Smooth muscle cell (in vitro differentiated cells): Measurements from ENCODE around the gene IGSF9. TPM values are rescaled to one million over a fixed set of nuclear protein-coding genes. Genes with fewer than 3 reads are reported as not detected.
"Not testable (repeated sequence)": the region's sequence is repeated elsewhere in the genome, so short reads cannot be mapped to it uniquely, and the experiment has no call there.

ENCODE experiments used
- DNase-seq: peaks from one replicate; lab custom pipeline; 2025; ENCODE audit not compliant: unreplicated experiment; lab: John Stamatoyannopoulos, UW
- H2AFZ ChIP-seq: fragments of 200-600 bp; sonication (generic); 2 replicates; pipeline ENCODE4 v1.6.0; 2016; ENCODE audit warnings: antibody characterized with exemption, low read depth, mild to moderate bottlenecking
- H3F3A ChIP-seq: fragments of 200-600 bp; sonication (generic); 2 replicates; pipeline ENCODE4 v1.6.0; 2017; ENCODE audit warnings: antibody characterized with exemption, low read depth
- H3K27ac ChIP-seq: fragments of 200-600 bp; sonication (generic); 2 replicates; pipeline ENCODE4 v1.5.1; 2016; ENCODE audit warnings: low read depth, mild to moderate bottlenecking
- H3K27me3 ChIP-seq: fragments of 200-600 bp; sonication (generic); 2 replicates; pipeline ENCODE4 v1.6.1; 2016; ENCODE audit warnings: low read depth, mild to moderate bottlenecking
- H3K36me3 ChIP-seq: fragments of 200-600 bp; sonication (generic); 2 replicates; pipeline ENCODE4 v1.5.1; 2016; ENCODE audit warnings: low read depth
- H3K4me1 ChIP-seq: fragments of 200-600 bp; sonication (generic); 2 replicates; pipeline ENCODE4 v1.5.1; 2016; ENCODE audit warnings: low read depth
- H3K4me2 ChIP-seq: fragments of 200-600 bp; sonication (generic); 2 replicates; pipeline ENCODE4 v1.6.0; 2016; ENCODE audit warnings: mild to moderate bottlenecking
- H3K4me3 ChIP-seq: fragments of 200-600 bp; sonication (generic); 2 replicates; pipeline ENCODE4 v1.5.1; 2016; ENCODE audit warnings: mild to moderate bottlenecking
- H3K79me2 ChIP-seq: fragments of 200-600 bp; sonication (generic); 2 replicates; pipeline ENCODE4 v1.6.0; 2016; ENCODE audit warnings: low read depth, mild to moderate bottlenecking
- H3K9ac ChIP-seq: fragments of 200-600 bp; sonication (generic); 2 replicates; pipeline ENCODE4 v1.6.0; 2016; ENCODE audit warnings: low read depth
- H3K9me3 ChIP-seq: fragments of 200-600 bp; sonication (generic); replicated peaks from 2 replicates; pipeline ENCODE4 v1.5.1; 2016; ENCODE audit warnings: low read depth
- H4K20me1 ChIP-seq: fragments of 200-600 bp; sonication (generic); 2 replicates; pipeline ENCODE4 v1.6.0; 2016; ENCODE audit warnings: low read depth
- CTCF ChIP-seq: fragments of 200-600 bp; sonication (generic); IDR thresholded peaks from 2 replicates; pipeline ENCODE4 v1.5.1; 2017; ENCODE audit warnings: borderline replicate concordance, mild to moderate bottlenecking, antibody characterized with exemption; ENCODE audit not compliant: insufficient read depth, poor library complexity, severe bottlenecking
- WGBS: methylation state at CpG from one replicate; pipeline ENCODE4 v1.1.7; 2016; ENCODE audit warnings: low lambda C conversion rate; 5-methylcytosine and 5-hydroxymethylcytosine counted together
- polyA plus RNA-seq: library from polyadenylated mRNA; unstranded; fragments of >200 nt; fragmentation: Nextera tagmentation; extraction: Ambion mirVana; gene quantifications from 2 replicates; pipeline ENCODE4 v1.2.1, GENCODE V29; 2016
- total RNA-seq: library from RNA; depleted of rRNA; stranded (reverse); fragments of >200 nt; gene quantifications from 2 replicates; pipeline ENCODE4 v1.2.3, GENCODE V29; 2014

The IGSF9 gene
- total and polyA plus RNA-seq, 2 experiments from 2014 or later, result 0.99 to 2.1 TPM

GRCh38 chr1:159908031-159908940, 37.1 kb downstream of the IGSF9 start:
- no peaks in the 10 kb centered on the region for H3K36me3 ChIP-seq
- no peak for DNase-seq

GRCh38 chr1:159906960-159907359, 38.5 kb downstream of the IGSF9 start:
- Histone ChIP-seq H3K9me3 (peaks cover 2% of the 10 kb centered on the region), H3K9ac (no peak overlapping the region), H3K4me3 (no peak overlapping the region)

More at GRCh38 chr1:159908031-159908940, 37.1 kb downstream of the IGSF9 start:
- WGBS, result 69% methylated on average over 9 of the region's 9 CpGs
- H3K27ac ChIP-seq, result peak overlapping the region; percentile 96
- H3K9me3 ChIP-seq, result peaks cover 2% of the 10 kb centered on the region
- peaks cover 17% of the 10 kb centered on the region for H3F3A ChIP-seq
- H3K9ac ChIP-seq, result no peak overlapping the region
- TF ChIP-seq CTCF, result no peak
- H3K79me2 ChIP-seq, result no peaks in the 10 kb centered on the region
- peak overlapping the region; percentile 69 for H3K4me2 ChIP-seq
- no peaks in the 10 kb centered on the region for H3K27me3 ChIP-seq
- H4K20me1 ChIP-seq, result no peaks in the 10 kb centered on the region
- no peak overlapping the region for H3K4me3 ChIP-seq
- H3K4me1 ChIP-seq, result peaks cover 23% of the 10 kb centered on the region
- H2AFZ ChIP-seq, result no peak overlapping the region

GRCh38 chr1:159904036-159904435, 41.4 kb downstream of the IGSF9 start:
- not testable (repeated sequence) for H4K20me1 ChIP-seq, H2AFZ ChIP-seq, H3K27ac ChIP-seq, H3K4me1 ChIP-seq, H3K4me2 ChIP-seq, H3K36me3 ChIP-seq, DNase-seq, H3K79me2 ChIP-seq, H3K27me3 ChIP-seq, H3F3A ChIP-seq, H3K9me3 ChIP-seq, H3K9ac ChIP-seq, H3K4me3 ChIP-seq
- WGBS, result 52% methylated on average over 3 of the region's 3 CpGs

More at GRCh38 chr1:159906960-159907359, 38.5 kb downstream of the IGSF9 start:
- Histone ChIP-seq H3K4me2 (no peak overlapping the region), H4K20me1 (no peaks in the 10 kb centered on the region), H3K36me3 (no peaks in the 10 kb centered on the region), H3K79me2 (no peaks in the 10 kb centered on the region), H3K27me3 (no peaks in the 10 kb centered on the region), H3K4me1 (peaks cover 23% of the 10 kb centered on the region), H3F3A (peaks cover 11% of the 10 kb centered on the region), H2AFZ (no peak overlapping the region), H3K27ac (no peak overlapping the region)
- WGBS, result 69% methylated on average over 1 of the region's 1 CpG
- no peak for DNase-seq
- TF ChIP-seq CTCF, result no peak

GRCh38 chr1:159902541-159902940, 42.9 kb downstream of the IGSF9 start:
- WGBS, result 95% methylated on average over 3 of the region's 3 CpGs
- H3K27me3 ChIP-seq, result no peaks in the 10 kb centered on the region
- no peak overlapping the region for H3K4me3 ChIP-seq
- H3K27ac ChIP-seq, result no peak overlapping the region
- no peak for DNase-seq
- H4K20me1 ChIP-seq, result no peaks in the 10 kb centered on the region
- peaks cover 2% of the 10 kb centered on the region for H3K9me3 ChIP-seq
- peaks cover 4% of the 10 kb centered on the region for H3K4me1 ChIP-seq
- H3K36me3 ChIP-seq, result no peaks in the 10 kb centered on the region
- H2AFZ ChIP-seq, result no peak overlapping the region
- H3K79me2 ChIP-seq, result no peaks in the 10 kb centered on the region
- H3K9ac ChIP-seq, result no peak overlapping the region
- H3K4me2 ChIP-seq, result no peak overlapping the region
- no peaks in the 10 kb centered on the region for H3F3A ChIP-seq
- no peak for TF ChIP-seq CTCF
